CD4-positive, CD25-positive, alpha-beta regulatory T cell (primary cell): ENCODE data around the gene NAA15. TPM values are rescaled to one million over a fixed set of nuclear protein-coding genes. Genes with fewer than 3 reads are reported as not detected.

Source experiments
- ATAC-seq, 2 donors: fragments of 150-1000 bp; cut with Tn5 transposase; one replicate each; pipeline ENCODE4 v1.10.0; 2021; ENCODE audit warnings: low read depth in 2 of 2, moderate number of reproducible peaks in 2 of 2, moderate library complexity in 1 of 2
- DNase-seq, 3 donors: peaks; one replicate each; pipeline versions ENCODE4 v3.0.0 to v3.0.0-alpha.2; 2012 to 2022; ENCODE audit warnings: mixed read lengths in 1 of 3
- H3K27ac ChIP-seq: one replicate; pipeline ENCODE4 v1.7.0; 2013; ENCODE audit warnings: mild to moderate bottlenecking, low read length; ENCODE audit not compliant: insufficient read depth, poor library complexity, severe bottlenecking
- H3K27me3 ChIP-seq: one replicate; pipeline ENCODE4 v1.7.0; 2013; ENCODE audit warnings: low read length; ENCODE audit not compliant: control insufficient read depth, insufficient read depth
- H3K36me3 ChIP-seq: one replicate; pipeline ENCODE4 v1.7.0; 2013; ENCODE audit warnings: mild to moderate bottlenecking, low read length, moderate library complexity; ENCODE audit not compliant: control insufficient read depth, insufficient read depth
- H3K4me1 ChIP-seq: 2 replicates; pipeline ENCODE4 v1.7.0; 2013; ENCODE audit warnings: mild to moderate bottlenecking, low read length; ENCODE audit not compliant: insufficient read depth, control insufficient read depth, poor library complexity, severe bottlenecking
- H3K4me3 ChIP-seq: one replicate; pipeline ENCODE4 v1.7.0; 2013; ENCODE audit warnings: low read depth, mild to moderate bottlenecking, low read length, moderate library complexity
- H3K9me3 ChIP-seq, 2 experiments: 1 replicate in 1 of 2; 2 replicates in 1 of 2; pipeline ENCODE4 v1.7.0; 2013; ENCODE audit warnings: low read length in 2 of 2, mild to moderate bottlenecking in 1 of 2, moderate library complexity in 1 of 2; ENCODE audit not compliant: control insufficient read depth in 2 of 2
- H3K27ac Mint-ChIP-seq, 3 donors: one replicate each; pipeline ENCODE4 v1.8.0; 2020 to 2022; ENCODE audit warnings: mild to moderate bottlenecking in 3 of 3, mixed read lengths in 3 of 3, moderate library complexity in 2 of 3
- H3K27me3 Mint-ChIP-seq: one replicate; pipeline ENCODE4 v1.8.0; 2022; ENCODE audit warnings: mild to moderate bottlenecking, mixed read lengths
- H3K36me3 Mint-ChIP-seq: one replicate; pipeline ENCODE4 v1.8.0; 2020; ENCODE audit warnings: mixed read lengths
- H3K4me1 Mint-ChIP-seq, 4 donors: one replicate each; pipeline ENCODE4 v1.8.0; 2020 to 2022; ENCODE audit warnings: mixed read lengths in 4 of 4, mild to moderate bottlenecking in 1 of 4
- H3K4me3 Mint-ChIP-seq, 4 donors: one replicate each; pipeline ENCODE4 v1.8.0; 2020 to 2022; ENCODE audit warnings: mild to moderate bottlenecking in 4 of 4, mixed read lengths in 4 of 4, moderate library complexity in 3 of 4
- H3K9me3 Mint-ChIP-seq, 7 donors: one replicate each; pipeline ENCODE4 v1.8.0; 2020 to 2022; ENCODE audit warnings: mixed read lengths in 7 of 7, mild to moderate bottlenecking in 3 of 7, moderate library complexity in 2 of 7
- polyA plus RNA-seq, 4 donors: library from polyadenylated mRNA; unstranded; fragments of 300-500 nt; fragmentation: Illumina TruSeq; gene quantifications; one replicate each; pipeline ENCODE4 v1.2.3, GENCODE V29; 2021
- total RNA-seq: library from RNA; stranded (reverse); gene quantifications from one replicate; pipeline ENCODE4 v1.2.3, GENCODE V29; 2022

Gene NAA15
- total and polyA plus RNA-seq, 5 donors from 2014 or later, result 32.5 to 48.8 (median 35.4) TPM

GRCh38 chr4:139279760-139280620 lies 21.3 kb upstream of the NAA15 start, which contains the start of gene MGARP:
TSS of gene MGARP (minus strand) at chr4:139280225. CDS start at chr4:139280158, 67 bp downstream.
- H3K9me3 Mint-ChIP-seq, result peaks cover 0 to 9% (median 1%) of the 10 kb centered on the region in 7 donors
- Histone ChIP-seq H3K27ac (no peak within 1 kb of the TSS), H3K27me3 (peaks cover 42% of the 10 kb centered on the region), H3K36me3 (no peaks in the 10 kb centered on the region), H3K4me1 (peaks cover 19% of the 10 kb centered on the region), H3K9me3 (peaks cover 2 to 7% of the 10 kb centered on the region in 2 experiments), H3K4me3 (peak within 1 kb of the TSS; percentile 53)
- DNase-seq (peak in 1 of 3 donors; percentile 19), ATAC-seq (peak; percentile 53 to 65)
- H3K27ac Mint-ChIP-seq, result no peak within 1 kb of the TSS
- H3K36me3 Mint-ChIP-seq, result peaks cover 11% of the 10 kb centered on the region
- peaks cover 5 to 25% (median 12%) of the 10 kb centered on the region in 4 donors for H3K4me1 Mint-ChIP-seq
- H3K4me3 Mint-ChIP-seq, result peak within 1 kb of the TSS; percentile 11 to 78 (median 64)
- H3K27me3 Mint-ChIP-seq, result peaks cover 74% of the 10 kb centered on the region

- H3K27me3 Mint-ChIP-seq, result peaks cover 58% of the 10 kb centered on the region
These were observed 19.1 kb upstream of the NAA15 start for GRCh38 chr4:139282065-139282720.

DNA sequence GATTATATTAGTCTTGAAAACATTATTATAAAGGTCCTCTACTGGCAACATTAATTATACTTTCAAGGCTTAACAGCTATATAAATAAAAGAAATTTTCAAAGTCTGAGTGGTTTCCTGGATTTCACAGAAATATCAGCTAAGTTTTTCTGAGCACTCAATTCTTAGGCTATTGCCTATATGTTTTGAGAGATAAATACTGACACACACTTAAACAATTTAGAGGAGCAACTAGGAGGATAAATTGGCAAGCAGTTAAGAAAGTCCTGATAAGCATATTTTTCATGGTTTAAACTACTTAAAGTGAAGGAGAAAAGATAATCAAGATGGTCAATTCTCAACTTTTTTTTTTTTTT lies 18.6 kb upstream of the NAA15 start:
- Mint-ChIP-seq H3K9me3 (peaks cover 0 to 12% (median 2%) of the 10 kb centered on the region in 7 donors), H3K27me3 (peaks cover 56% of the 10 kb centered on the region), H3K36me3 (peaks cover 12% of the 10 kb centered on the region), H3K27ac (no peak overlapping the region), H3K4me3 (no peak overlapping the region), H3K4me1 (peaks cover 5 to 25% (median 12%) of the 10 kb centered on the region in 4 donors)
- no peak for DNase-seq
- Histone ChIP-seq H3K27ac (no peak overlapping the region), H3K4me1 (peaks cover 19% of the 10 kb centered on the region), H3K36me3 (peaks cover 2% of the 10 kb centered on the region), H3K27me3 (peaks cover 21% of the 10 kb centered on the region), H3K9me3 (peaks cover 2 to 7% of the 10 kb centered on the region in 2 experiments), H3K4me3 (no peak overlapping the region)
- no peak for ATAC-seq

More at GRCh38 chr4:139282065-139282720, 19.1 kb upstream of the NAA15 start:
- no peak overlapping the region for H3K27ac ChIP-seq
- ATAC-seq (no peak), DNase-seq (no peak)
- H3K36me3 Mint-ChIP-seq, result peaks cover 12% of the 10 kb centered on the region
- peaks cover 2 to 7% of the 10 kb centered on the region in 2 experiments for H3K9me3 ChIP-seq
- peaks cover 5 to 25% (median 12%) of the 10 kb centered on the region in 4 donors for H3K4me1 Mint-ChIP-seq
- H3K36me3 ChIP-seq, result peaks cover under 1% of the 10 kb centered on the region
- H3K27me3 ChIP-seq, result peaks cover 25% of the 10 kb centered on the region
- no peak overlapping the region for H3K4me3 ChIP-seq
- no peak overlapping the region for H3K4me3 Mint-ChIP-seq
- peaks cover 0 to 12% (median 2%) of the 10 kb centered on the region in 7 donors for H3K9me3 Mint-ChIP-seq
- H3K27ac Mint-ChIP-seq, result no peak overlapping the region
- H3K4me1 ChIP-seq, result peaks cover 19% of the 10 kb centered on the region

DNA sequence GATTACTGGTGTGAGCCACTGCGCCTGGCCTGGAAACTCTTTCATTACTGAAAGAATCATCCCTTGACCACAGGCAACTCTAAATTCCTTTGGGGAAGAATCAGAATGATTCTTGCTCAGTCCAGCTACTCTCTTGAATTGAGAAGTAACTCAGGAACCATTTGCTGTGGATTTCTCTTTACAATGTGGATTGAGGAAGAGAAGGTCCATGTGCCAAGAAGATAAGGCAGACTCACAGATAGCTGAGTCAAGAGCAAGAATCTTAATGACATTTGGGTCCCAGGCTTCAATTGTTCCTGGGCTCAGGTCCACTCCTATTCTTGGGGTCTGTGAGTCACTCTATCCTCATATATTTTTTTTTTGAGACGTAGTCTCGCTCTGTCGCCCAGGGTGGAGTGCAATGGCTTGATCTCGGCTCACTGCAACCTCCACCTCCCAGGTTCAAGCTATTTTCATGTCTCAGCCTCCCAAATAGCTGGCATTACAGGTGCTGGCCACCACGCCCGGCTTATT lies 15.1 kb upstream of the NAA15 start:
- Histone ChIP-seq H3K9me3 (peaks cover 2 to 7% of the 10 kb centered on the region in 2 experiments), H3K36me3 (peaks cover 26% of the 10 kb centered on the region), H3K4me3 (no peak overlapping the region), H3K27me3 (peaks cover 5% of the 10 kb centered on the region), H3K27ac (no peak overlapping the region), H3K4me1 (no peaks in the 10 kb centered on the region)
- H3K36me3 Mint-ChIP-seq, result peaks cover 26% of the 10 kb centered on the region
- H3K9me3 Mint-ChIP-seq, result peaks cover 0 to 12% (median 2%) of the 10 kb centered on the region in 7 donors
- ATAC-seq (no peak), DNase-seq (no peak)
- no peak overlapping the region for H3K4me3 Mint-ChIP-seq
- no peak overlapping the region for H3K27ac Mint-ChIP-seq
- peaks cover 21% of the 10 kb centered on the region for H3K27me3 Mint-ChIP-seq
- H3K4me1 Mint-ChIP-seq, result peaks cover 0 to 6% (median 3%) of the 10 kb centered on the region in 4 donors

DNA sequence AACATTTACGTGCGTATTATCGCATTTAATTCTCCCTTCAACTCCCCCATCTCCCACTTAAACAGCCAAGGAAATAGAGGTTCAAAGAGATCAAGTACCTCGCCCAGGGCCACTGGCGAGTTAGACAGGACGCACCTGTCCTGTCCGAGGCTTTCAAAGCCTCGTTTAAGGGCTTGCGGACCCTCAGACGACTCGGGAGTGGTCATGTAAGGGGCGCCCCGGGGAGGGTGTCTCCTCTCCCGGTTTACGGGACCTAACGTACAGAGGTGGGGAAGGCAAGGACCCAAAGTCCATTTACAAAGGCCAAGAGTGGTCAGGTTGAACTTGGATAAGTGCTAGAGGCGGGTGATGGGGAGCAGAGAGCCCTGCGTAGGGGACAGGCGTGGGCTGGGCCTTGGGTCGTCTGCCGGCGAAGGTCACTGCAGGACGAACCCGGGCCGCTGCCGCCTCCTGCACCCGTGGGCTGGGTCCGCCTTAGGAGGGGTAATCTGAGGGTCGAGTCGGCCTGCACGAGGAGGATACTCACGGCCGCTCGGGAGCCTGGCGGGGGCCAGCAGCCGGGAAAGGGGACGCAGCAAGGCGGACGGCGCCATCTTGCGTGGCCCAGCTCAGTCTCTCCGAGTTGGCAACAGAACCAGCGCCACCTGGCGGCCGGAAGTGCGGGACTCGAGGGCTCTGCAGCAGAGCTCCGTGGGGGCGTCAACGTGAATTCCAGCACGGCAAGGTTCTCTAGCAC lies 5.9 kb upstream of the NAA15 start:
- no peaks in the 10 kb centered on the region for H3K9me3 Mint-ChIP-seq
- no peaks in the 10 kb centered on the region for H3K27me3 ChIP-seq
- no peaks in the 10 kb centered on the region for H3K27me3 Mint-ChIP-seq
- DNase-seq (peak; percentile 93 to 95 (median 95)), ATAC-seq (peak; percentile 97 to 99)
- peaks cover 24% of the 10 kb centered on the region for H3K36me3 ChIP-seq
- peak overlapping the region; percentile 88 for H3K27ac ChIP-seq
- H3K4me3 ChIP-seq, result peak overlapping the region; percentile 89
- H3K9me3 ChIP-seq, result no peaks in the 10 kb centered on the region
- peaks cover 27% of the 10 kb centered on the region for H3K4me1 ChIP-seq
- peaks cover 11% of the 10 kb centered on the region for H3K36me3 Mint-ChIP-seq
- H3K27ac Mint-ChIP-seq, result peak overlapping the region; percentile 95 to 98 (median 98)
- peaks cover 14 to 50% (median 20%) of the 10 kb centered on the region in 4 donors for H3K4me1 Mint-ChIP-seq
- peak overlapping the region; percentile 90 to 94 (median 93) for H3K4me3 Mint-ChIP-seq

DNA sequence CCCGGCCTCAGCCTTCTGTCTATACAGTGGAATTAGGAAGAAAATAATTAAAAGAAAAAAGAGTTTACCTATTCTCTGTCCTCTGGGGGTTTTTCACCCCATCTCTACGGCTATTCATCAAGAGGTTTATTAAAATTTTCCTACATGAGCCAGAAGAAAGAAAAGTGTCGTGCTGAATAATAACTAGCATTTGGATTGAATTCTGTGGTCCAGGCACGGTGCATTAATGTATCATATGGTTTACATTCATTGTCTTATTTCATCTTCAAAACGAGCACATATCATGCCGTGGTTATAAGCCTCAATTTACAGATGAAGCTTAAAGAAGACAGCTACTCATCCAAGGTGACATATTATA lies 5.4 kb upstream of the NAA15 start:
- peaks cover 19% of the 10 kb centered on the region for H3K36me3 ChIP-seq
- peak overlapping the region; percentile 95 to 98 (median 98) for H3K27ac Mint-ChIP-seq
- DNase-seq (no peak), ATAC-seq (no peak)
- H3K9me3 Mint-ChIP-seq, result no peaks in the 10 kb centered on the region
- H3K4me1 Mint-ChIP-seq, result peaks cover 17 to 55% (median 22%) of the 10 kb centered on the region in 4 donors
- H3K4me3 Mint-ChIP-seq, result peak overlapping the region; percentile 90 to 94 (median 93)
- H3K9me3 ChIP-seq, result no peaks in the 10 kb centered on the region
- no peaks in the 10 kb centered on the region for H3K27me3 Mint-ChIP-seq
- H3K4me3 ChIP-seq, result peak overlapping the region; percentile 89
- H3K27me3 ChIP-seq, result no peaks in the 10 kb centered on the region
- peak overlapping the region; percentile 88 for H3K27ac ChIP-seq
- peaks cover 11% of the 10 kb centered on the region for H3K36me3 Mint-ChIP-seq
- H3K4me1 ChIP-seq, result peaks cover 33% of the 10 kb centered on the region

GRCh38 chr4:139297001-139297410 lies 4.3 kb upstream of the NAA15 start:
- ATAC-seq, result no peak
- H3K4me1 Mint-ChIP-seq, result peaks cover 17 to 57% (median 28%) of the 10 kb centered on the region in 4 donors
- H3K4me3 ChIP-seq, result no peak overlapping the region
- no peak overlapping the region for H3K27ac ChIP-seq
- no peak overlapping the region for H3K27ac Mint-ChIP-seq
- H3K4me3 Mint-ChIP-seq, result peak overlapping the region in 2 of 4 donors; percentile 22 to 75
- no peaks in the 10 kb centered on the region for H3K9me3 ChIP-seq
- peaks cover 6% of the 10 kb centered on the region for H3K27me3 Mint-ChIP-seq
- no peak for DNase-seq
- peaks cover 8% of the 10 kb centered on the region for H3K36me3 Mint-ChIP-seq
- H3K27me3 ChIP-seq, result no peaks in the 10 kb centered on the region
- H3K36me3 ChIP-seq, result peaks cover 14% of the 10 kb centered on the region
- H3K4me1 ChIP-seq, result peaks cover 34% of the 10 kb centered on the region
- no peaks in the 10 kb centered on the region for H3K9me3 Mint-ChIP-seq
